Activated CD4-positive, alpha-beta T cell treated with anti-CD3 and anti-CD28 coated beads, Interleukin-2, Interleukin-4, amounts not matched to agents 100 ng/mL and 50 ng/mL, durations not matched to agents 16 hours and 8 hours (primary cell): Measurements from ENCODE around the gene SCLY.

Experiments used
- DNase-seq: peaks from one replicate; pipeline ENCODE4 v3.0.0-alpha.2; 2020; ENCODE audit warnings: low spot score

SCLY gene

GRCh38 chr2:238069877-238070276, 9.1 kb downstream of the SCLY start:
- DNase-seq = no peak

GRCh38 chr2:238075397-238075796, 14.6 kb downstream of the SCLY start:
- DNase-seq = no peak

DNA sequence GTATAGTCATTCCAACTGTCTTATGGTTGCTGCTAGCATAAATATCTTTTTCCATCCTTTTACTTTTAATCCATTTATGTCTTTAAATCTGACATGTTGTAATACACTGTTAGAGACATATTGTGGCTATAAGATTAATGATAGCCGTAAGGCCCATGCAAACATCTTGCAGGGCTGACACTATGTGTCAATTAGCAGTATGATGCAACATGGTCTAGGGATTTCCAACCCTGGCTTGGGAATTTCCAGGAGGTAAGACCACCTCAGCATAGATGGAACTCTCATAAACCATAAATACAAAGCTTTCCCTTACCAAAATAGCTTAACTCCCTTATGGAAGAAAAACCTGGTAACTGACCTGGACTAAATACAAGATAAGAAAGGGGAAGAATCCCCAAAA, 16.5 kb downstream of the SCLY start:
- DNase-seq = no peak

DNA sequence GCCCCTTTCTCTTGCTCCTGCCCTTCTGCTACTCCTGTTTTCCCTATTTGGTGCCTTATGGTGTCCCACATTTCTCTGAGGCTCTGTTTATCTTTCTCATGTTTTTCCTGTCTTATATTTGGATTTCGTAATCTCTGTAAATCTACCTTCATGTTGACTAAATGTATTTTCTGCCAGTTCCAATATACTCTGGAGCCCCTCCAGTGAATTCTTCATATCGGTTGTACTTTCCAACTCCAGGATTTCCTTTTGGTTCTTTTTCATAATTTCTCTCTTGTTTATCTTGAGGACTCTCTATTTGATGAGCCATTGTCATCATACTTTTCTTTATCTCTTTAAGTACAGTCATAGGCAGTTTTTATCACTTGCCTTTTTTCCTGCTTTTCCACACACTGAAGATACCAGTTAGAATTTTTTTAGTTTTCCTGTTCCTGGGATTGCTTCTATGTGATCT, 19.1 kb downstream of the SCLY start:
- no peak for DNase-seq

DNA sequence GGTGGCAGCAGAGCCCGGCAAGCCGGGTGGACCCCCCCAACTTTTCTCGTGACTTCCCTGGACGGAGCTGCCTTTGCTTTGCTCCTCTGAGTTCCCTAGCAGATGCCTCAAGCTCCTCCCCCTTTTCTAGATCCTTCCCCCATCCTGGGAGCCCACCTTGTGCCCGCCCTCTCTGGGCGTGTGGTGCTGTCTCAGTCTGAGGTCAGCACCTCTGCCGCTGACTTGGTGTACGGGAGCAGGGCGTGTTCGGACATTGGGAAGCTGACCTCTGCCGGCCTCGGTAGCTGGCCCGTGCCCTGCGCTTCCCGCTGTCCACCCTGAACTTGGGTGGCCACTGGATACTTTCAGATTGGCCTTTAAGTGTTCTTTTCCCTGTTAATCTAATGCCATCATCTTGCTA, 19.7 kb downstream of the SCLY start:
- DNase-seq = no peak

GRCh38 chr2:238081150-238081549, 20.3 kb downstream of the SCLY start:
- no peak for DNase-seq

- DNase-seq = no peak
Measured at GRCh38 chr2:238081561-238081960, 20.8 kb downstream of the SCLY start.

DNA sequence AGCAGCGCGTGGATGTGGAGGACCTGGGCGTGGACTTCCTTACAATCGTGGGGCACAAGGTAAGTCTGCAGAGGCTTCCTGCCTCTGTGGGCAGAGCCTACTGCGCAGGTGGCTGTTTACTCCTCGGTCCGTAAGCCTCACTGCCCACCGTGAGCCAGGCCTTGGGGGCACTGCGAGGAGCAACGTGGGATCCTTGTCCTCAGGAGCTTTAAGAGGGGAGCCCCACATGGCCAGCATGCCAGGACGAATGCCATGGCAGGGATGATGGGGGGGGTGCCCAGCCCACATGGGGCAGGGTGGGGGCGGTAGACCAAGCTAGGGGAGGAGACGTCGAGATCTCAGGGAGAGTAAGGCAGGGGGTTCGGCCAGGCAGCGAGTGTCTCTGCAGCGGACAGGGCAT, 21.4 kb downstream of the SCLY start:
- DNase-seq = no peak

- DNase-seq = no peak
Measured at GRCh38 chr2:238082827-238083226, 22.0 kb downstream of the SCLY start.

- no peak for DNase-seq
Measured at GRCh38 chr2:238083919-238084318, 23.1 kb downstream of the SCLY start.

DNA sequence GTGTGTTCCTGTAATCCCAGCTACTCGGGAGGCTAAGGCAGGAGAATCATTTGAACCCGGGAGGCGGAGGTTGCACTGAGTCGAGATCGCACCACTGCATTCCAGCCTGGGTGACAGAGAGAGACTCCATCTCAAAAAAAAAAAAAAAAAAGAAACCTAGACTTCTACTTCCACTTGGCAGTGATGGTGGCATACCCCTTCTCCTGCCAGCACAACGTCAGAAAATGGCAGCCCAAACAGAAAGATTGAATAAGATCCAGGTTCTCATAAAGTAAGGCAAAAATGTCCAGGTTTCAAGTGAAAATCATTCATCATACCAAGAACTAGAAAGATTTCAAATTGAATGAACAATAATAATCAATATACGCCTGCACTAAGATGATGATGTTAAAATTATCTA, 24.0 kb downstream of the SCLY start:
- DNase-seq = no peak

DNA sequence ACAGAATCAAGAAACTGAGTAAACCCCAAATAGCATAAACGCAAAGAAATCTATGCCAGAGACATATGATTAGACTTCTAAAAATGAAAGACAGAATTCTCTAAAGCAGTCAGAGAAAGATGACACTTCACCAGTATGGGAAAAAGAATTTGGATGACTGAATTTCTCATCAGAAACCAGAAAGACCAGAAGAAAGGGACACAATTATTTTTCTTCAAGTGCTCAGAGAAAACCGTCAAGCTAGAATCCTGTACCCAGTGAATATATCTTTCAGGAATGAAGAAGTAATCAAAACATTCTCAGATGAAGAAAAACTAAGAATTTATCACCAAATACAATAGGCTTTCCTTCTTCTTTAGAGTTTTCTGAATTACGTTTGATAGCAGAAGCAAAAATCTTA, 25.1 kb downstream of the SCLY start:
- no peak for DNase-seq

- no peak for DNase-seq
Measured at GRCh38 chr2:238087211-238087610, 26.4 kb downstream of the SCLY start.

GRCh38 chr2:238090887-238091286, 30.1 kb downstream of the SCLY start:
- DNase-seq = no peak

- DNase-seq = no peak
Measured at GRCh38 chr2:238091436-238092060, 30.7 kb downstream of the SCLY start.

GRCh38 chr2:238092486-238093035, 31.8 kb downstream of the SCLY start:
- DNase-seq = no peak

GRCh38 chr2:238093181-238094140, 32.7 kb downstream of the SCLY start:
- no peak for DNase-seq

GRCh38 chr2:238094438-238095022, 33.7 kb downstream of the SCLY start:
- DNase-seq = no peak

GRCh38 chr2:238095143-238095542, 34.3 kb downstream of the SCLY start:
- no peak for DNase-seq

DNA sequence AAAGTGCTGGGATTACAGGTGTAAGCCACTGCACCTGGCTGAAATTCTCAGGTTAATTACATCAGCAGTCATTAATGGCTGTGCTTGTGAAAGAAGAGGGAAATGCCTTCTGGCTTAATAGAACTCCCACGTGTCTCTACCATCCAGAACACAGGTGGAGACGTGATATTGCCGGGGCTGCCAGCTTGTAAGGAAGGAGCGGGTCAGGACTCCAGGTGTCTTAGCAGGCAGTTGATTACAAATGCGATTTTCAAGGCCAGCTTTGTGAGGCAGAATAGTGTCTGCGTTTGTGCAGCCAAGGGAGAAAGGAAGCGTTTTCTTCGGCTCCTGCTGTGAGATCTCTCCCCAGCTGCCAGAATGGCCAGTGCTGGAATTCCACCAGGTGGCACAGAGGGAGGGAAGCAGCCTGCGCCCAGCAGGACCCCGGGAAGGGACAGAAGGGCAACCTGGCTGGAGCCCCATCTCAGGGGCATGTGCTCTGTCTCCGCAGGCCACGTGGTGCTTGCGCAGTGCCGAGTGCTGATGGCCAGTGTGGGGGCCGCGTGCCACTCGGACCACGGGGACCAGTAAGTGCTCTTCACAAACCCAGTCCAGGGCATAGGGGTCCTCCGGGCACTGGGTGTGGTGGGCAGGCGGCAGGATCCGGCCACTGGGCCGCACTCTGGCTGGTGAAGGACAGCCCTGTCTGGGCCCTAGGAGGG, 35.7 kb downstream of the SCLY start:
- no peak for DNase-seq

DNA sequence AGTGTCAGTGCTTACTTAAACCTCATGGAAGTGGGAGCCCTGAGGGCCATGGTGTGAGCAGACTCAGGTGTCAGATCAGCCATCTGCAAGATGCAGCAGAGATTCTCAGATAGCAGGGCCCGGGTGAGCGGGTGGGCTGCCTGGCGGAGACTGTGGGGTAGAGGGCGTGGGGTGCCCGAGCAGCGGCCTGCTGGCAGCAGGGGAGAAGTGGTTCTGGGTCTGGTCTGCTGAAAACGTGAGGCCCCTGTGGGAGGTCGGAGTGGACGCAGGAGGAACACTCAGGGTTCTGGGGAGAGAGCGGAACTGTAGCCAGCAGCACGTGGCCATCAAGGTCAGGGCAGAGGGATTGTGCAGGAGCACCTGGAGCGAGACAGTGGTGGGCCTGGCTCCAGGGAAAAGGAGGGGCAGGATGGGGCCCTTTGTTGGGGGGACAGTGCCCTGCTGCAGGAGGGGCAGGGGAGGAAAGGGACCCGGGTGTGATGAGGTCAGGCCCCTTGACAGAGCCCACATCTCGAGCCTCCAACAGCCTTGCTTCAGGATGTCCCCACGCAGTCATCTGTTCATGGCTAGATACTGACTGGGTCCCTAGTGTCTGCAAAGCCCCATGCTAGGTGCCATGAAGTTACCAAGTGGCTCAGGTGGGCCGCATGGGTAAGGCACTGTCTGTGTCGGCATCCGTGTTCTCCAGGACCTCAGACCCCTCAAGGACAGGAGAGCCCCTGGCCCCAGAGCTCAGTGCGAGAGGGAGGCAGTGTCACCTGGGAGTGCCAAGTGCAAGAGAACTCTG, 36.6 kb downstream of the SCLY start:
- DNase-seq = no peak
